ENCODE measurements around the gene DISP1. TPM values are rescaled to one million over a fixed set of nuclear protein-coding genes. Genes with fewer than 3 reads are reported as not detected.
A peak's percentile ranks its signal among the peaks of the same experiment; 100 is the strongest.

DISP1 gene
- total RNA-seq, 1 experiment from 2014 or later, result 6.6 TPM

DNA sequence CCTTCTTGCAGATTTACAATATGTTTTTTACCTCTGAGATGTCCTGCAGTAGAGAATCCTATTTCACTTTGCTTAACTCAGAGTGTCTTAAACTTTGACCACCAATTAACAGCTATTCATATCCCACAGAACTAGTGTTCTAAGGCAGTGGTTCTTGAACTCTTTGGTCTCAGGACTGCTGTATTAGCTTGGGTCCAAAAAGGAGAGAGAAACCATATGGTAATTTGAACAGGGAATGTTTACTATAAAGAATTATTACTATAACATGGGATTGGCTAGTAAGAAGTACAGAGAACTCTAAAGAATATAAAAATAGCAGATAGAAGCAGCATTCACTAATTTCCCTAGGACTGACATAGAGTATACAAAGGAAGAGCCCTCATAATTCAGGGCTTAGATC lies 46.2 kb upstream of the DISP1 start:
- BruUV-seq (replicated peaks), result no TSS peak

DNA sequence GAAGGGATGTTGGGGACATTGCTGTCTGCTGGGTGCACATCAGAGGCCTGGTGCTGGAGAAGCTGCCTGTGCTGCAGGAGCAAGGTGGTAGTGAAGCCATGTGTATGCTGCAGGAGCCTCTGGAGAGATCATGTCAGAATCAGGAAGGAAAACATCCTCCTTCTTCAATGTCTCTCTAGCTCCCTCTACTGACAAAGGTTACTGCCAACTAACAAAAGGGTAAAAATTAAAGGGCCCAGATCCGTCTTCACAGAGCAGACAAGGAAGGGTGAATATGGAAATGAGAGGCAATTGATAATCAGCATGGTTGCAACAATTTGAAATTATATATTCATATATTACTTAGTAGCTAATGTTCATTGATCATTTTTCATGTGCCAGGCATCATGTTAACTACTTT lies 45.7 kb upstream of the DISP1 start:
- no peaks in the 10 kb centered on the region for H3K27me3 Mint-ChIP-seq (ENCODE audit: insufficient read depth, unreplicated experiment)
- BruUV-seq (replicated peaks), result no TSS peak
- ChIA-PET CTCF (interaction anchor here (0.8 to 1.1 kb wide), 2 partner anchors 18 to 30 kb away, joined by 3 to 4 read pairs; no protein-coding TSS in a partner anchor), POLR2A (no interaction called here)
- no peaks in the 10 kb centered on the region for H3K4me1 Mint-ChIP-seq (ENCODE audit: low read depth, unreplicated experiment)
- H3K36me3 ChIP-seq (ENCODE audit: control insufficient read depth, insufficient read depth, low read length), result no peaks in the 10 kb centered on the region
- H3K4me3 Mint-ChIP-seq (ENCODE audit: unreplicated experiment), result no peak overlapping the region
- H3K4me3 ChIP-seq (ENCODE audit: low read depth, low read length), result no peak overlapping the region
- no peaks in the 10 kb centered on the region for H3K36me3 Mint-ChIP-seq (ENCODE audit: insufficient read depth, unreplicated experiment)
- DNase-seq, result peak in 1 of 2 experiments; percentile 35
- no peak overlapping the region for H3K27ac Mint-ChIP-seq (ENCODE audit: unreplicated experiment)
- H3K9me3 Mint-ChIP-seq (ENCODE audit: unreplicated experiment), result peaks cover 6% of the 10 kb centered on the region
- 0 out of 2 replicates have a peak, but pooled peaks cover 4% of the 10 kb centered on the region for H3K9me3 ChIP-seq
- H3K4me1 ChIP-seq, result no peaks in the 10 kb centered on the region
- intact Hi-C loops (cut with micrococcal nuclease; ENCODE audit: unreplicated experiment), result loop anchor here (1.0 kb wide), 1 partner anchor 31 kb away; no protein-coding TSS in a partner anchor
- TF ChIP-seq, protein P1, sequence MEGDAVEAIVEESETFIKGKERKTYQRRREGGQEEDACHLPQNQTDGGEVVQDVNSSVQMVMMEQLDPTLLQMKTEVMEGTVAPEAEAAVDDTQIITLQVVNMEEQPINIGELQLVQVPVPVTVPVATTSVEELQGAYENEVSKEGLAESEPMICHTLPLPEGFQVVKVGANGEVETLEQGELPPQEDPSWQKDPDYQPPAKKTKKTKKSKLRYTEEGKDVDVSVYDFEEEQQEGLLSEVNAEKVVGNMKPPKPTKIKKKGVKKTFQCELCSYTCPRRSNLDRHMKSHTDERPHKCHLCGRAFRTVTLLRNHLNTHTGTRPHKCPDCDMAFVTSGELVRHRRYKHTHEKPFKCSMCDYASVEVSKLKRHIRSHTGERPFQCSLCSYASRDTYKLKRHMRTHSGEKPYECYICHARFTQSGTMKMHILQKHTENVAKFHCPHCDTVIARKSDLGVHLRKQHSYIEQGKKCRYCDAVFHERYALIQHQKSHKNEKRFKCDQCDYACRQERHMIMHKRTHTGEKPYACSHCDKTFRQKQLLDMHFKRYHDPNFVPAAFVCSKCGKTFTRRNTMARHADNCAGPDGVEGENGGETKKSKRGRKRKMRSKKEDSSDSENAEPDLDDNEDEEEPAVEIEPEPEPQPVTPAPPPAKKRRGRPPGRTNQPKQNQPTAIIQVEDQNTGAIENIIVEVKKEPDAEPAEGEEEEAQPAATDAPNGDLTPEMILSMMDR (IDR thresholded peaks at IDR 0.05; ENCODE audit: insufficient read depth in 1 of 2, low read depth in 1 of 2, low read length in 1 of 2, severe bottlenecking in 1 of 2, unreplicated experiment in 1 of 2), result peak in 1 of 2 experiments; percentile 37
- no peaks in the 10 kb centered on the region for H3K27me3 ChIP-seq (replicated peaks; ENCODE audit: control insufficient read depth, insufficient read depth, low read length)

More for the DNA sequence above, 46.2 kb upstream of the DISP1 start:
- no peaks in the 10 kb centered on the region for H3K27me3 ChIP-seq (replicated peaks; ENCODE audit: control insufficient read depth, insufficient read depth, low read length)
- TF ChIP-seq, protein P1 (IDR thresholded peaks at IDR 0.05; ENCODE audit: insufficient read depth in 1 of 2, low read depth in 1 of 2, low read length in 1 of 2, severe bottlenecking in 1 of 2, unreplicated experiment in 1 of 2), result no peak
- no peak overlapping the region for H3K4me3 Mint-ChIP-seq (ENCODE audit: unreplicated experiment)
- DNase-seq, result no peak
- no peaks in the 10 kb centered on the region for H3K27me3 Mint-ChIP-seq (ENCODE audit: insufficient read depth, unreplicated experiment)
- no peak overlapping the region for H3K27ac Mint-ChIP-seq (ENCODE audit: unreplicated experiment)
- ChIA-PET CTCF (interaction anchor here (0.8 to 1.1 kb wide), 2 partner anchors 17 to 30 kb away, joined by 3 to 4 read pairs; no protein-coding TSS in a partner anchor), POLR2A (no interaction called here)
- H3K9me3 ChIP-seq, result 0 out of 2 replicates have a peak, but pooled peaks cover 4% of the 10 kb centered on the region
- no peaks in the 10 kb centered on the region for H3K4me1 ChIP-seq
- H3K9me3 Mint-ChIP-seq (ENCODE audit: unreplicated experiment), result peaks cover 6% of the 10 kb centered on the region
- H3K36me3 Mint-ChIP-seq (ENCODE audit: insufficient read depth, unreplicated experiment), result no peaks in the 10 kb centered on the region
- no peaks in the 10 kb centered on the region for H3K4me1 Mint-ChIP-seq (ENCODE audit: low read depth, unreplicated experiment)
- intact Hi-C loops (cut with micrococcal nuclease; ENCODE audit: unreplicated experiment), result no loop called here
- no peak overlapping the region for H3K4me3 ChIP-seq (ENCODE audit: low read depth, low read length)
- H3K36me3 ChIP-seq (ENCODE audit: control insufficient read depth, insufficient read depth, low read length), result no peaks in the 10 kb centered on the region

DNA sequence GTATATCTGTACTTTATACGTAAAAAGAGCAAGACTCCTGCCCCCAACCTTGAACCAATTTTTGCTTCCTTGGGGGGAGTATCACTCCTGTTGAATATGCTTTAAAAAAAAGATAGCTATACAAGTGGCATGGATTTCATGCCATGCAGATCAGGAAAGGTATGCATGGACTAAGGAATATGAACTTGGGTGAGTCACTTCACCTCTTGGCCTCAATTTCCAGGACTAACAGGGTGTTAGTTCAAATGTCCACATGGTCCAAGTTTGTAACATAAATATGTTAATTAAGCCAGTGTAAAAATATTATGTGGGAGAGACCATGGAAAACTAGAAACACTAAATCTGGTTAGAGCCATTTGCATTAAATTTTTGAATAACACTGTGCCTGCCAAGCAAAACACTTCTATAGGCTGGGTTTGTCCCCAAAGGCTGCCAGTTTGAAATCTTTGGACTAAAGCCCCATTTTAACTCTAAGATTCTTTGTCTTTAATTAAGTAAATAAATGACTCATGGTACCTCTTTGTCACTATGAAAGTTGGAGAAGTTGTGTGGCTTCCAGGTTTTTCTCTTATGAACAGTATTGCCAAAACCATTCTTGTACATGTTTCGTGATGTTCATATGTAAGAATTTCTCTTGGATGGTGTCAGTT lies 44.7 kb upstream of the DISP1 start:
- H3K27me3 Mint-ChIP-seq (ENCODE audit: insufficient read depth, unreplicated experiment), result no peaks in the 10 kb centered on the region
- no peak overlapping the region for H3K4me3 ChIP-seq (ENCODE audit: low read depth, low read length)
- ChIA-PET CTCF (no interaction called here), POLR2A (no interaction called here)
- intact Hi-C loops (cut with micrococcal nuclease; ENCODE audit: unreplicated experiment), result loop anchor here (1.0 kb wide), 1 partner anchor 32 kb away; no protein-coding TSS in a partner anchor
- no peaks in the 10 kb centered on the region for H3K36me3 ChIP-seq (ENCODE audit: control insufficient read depth, insufficient read depth, low read length)
- no peaks in the 10 kb centered on the region for H3K36me3 Mint-ChIP-seq (ENCODE audit: insufficient read depth, unreplicated experiment)
- no TSS peak for BruUV-seq (replicated peaks)
- H3K9me3 ChIP-seq, result 0 out of 2 replicates have a peak, but pooled peaks cover 4% of the 10 kb centered on the region
- H3K4me3 Mint-ChIP-seq (ENCODE audit: unreplicated experiment), result no peak overlapping the region
- H3K27me3 ChIP-seq (replicated peaks; ENCODE audit: control insufficient read depth, insufficient read depth, low read length), result no peaks in the 10 kb centered on the region
- DNase-seq, result no peak
- no peak overlapping the region for H3K27ac Mint-ChIP-seq (ENCODE audit: unreplicated experiment)
- TF ChIP-seq, protein P1 (IDR thresholded peaks at IDR 0.05; ENCODE audit: insufficient read depth in 1 of 2, low read depth in 1 of 2, low read length in 1 of 2, severe bottlenecking in 1 of 2, unreplicated experiment in 1 of 2), result no peak
- peaks cover 6% of the 10 kb centered on the region for H3K9me3 Mint-ChIP-seq (ENCODE audit: unreplicated experiment)
- no peaks in the 10 kb centered on the region for H3K4me1 ChIP-seq
- no peaks in the 10 kb centered on the region for H3K4me1 Mint-ChIP-seq (ENCODE audit: low read depth, unreplicated experiment)

Data from Caco-2 (cell line).